Measurements from ENCODE around the gene DMRT1. TPM values are rescaled to one million over a fixed set of nuclear protein-coding genes. Genes with fewer than 3 reads are reported as not detected.

The DMRT1 gene
- total RNA-seq, 1 experiment from 2014 or later, result 0.47 TPM

DNA sequence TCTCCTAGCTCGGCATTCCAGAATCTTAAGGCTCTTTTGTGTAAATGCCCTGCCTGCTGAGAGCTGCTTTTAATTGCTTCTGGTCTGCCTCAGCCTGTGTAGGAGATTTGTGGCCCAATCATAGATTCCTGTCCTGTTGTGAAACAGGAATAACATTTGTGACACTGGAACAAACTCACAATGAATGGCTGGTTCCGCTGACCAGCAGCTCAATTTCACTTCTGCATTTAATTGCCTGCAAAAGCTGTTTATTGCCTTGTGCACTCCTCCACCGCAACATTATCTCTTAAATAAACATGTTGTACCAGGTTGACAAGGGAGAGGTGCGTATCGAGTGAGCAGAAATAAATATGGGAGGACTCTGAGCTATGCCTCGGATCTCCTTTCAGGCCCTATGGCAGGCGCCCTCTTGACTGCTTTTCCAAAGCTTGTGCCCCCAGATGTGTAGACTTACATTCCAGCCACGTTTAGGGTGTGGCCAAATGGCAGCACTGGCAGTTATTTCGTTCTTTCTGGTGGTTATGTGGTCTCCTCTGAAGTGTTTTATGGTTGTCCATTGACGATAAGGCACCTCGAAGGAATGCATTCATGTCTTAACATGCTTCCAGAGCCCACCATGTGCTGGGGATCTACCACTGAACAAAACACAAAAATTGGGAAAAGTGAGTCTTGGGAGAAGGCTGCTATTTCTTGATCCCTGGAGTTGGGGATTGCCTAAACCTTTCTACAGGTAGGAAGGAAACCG lies 58.1 kb downstream of the DMRT1 start:
- no peak overlapping the region for H3K27ac ChIP-seq (ENCODE audit: low read depth, low read length)
- no peak overlapping the region for H3K4me2 ChIP-seq (ENCODE audit: low read length)
- BruUV-seq (replicated peaks), result no TSS peak
- H3K27me3 ChIP-seq (ENCODE audit: insufficient read depth, low read length), result peaks cover 8% of the 10 kb centered on the region; the same call in 1 of the 2 replicates
- ATAC-seq (no peak), DNase-seq (ENCODE audit: low read depth, low spot score) (no peak)
- POLR2A ChIA-PET, result no interaction called here
- no peak overlapping the region for H3K9ac ChIP-seq (ENCODE audit: low read length)
- RAD21 ChIA-PET (ENCODE audit: low non-redundant PET in 1 of 2, low total read pairs in 2 of 2, uncharacterized antibody in 2 of 2, unreplicated experiment in 2 of 2), result no interaction called here
- CTCF ChIA-PET, result interaction anchor here (1.9 kb wide), 1 partner anchor 105 kb away, joined by 6 read pairs; no protein-coding TSS in a partner anchor
- H3K9me2 ChIP-seq (ENCODE audit: insufficient read depth), result no peaks in the 10 kb centered on the region
- H2AFZ ChIP-seq (ENCODE audit: low read depth, low read length, poor library complexity, severe bottlenecking), result no peak overlapping the region
- no peak overlapping the region for H3K4me3 ChIP-seq (replicated peaks in 1 of 2; ENCODE audit: low read depth in 1 of 2, low read length in 2 of 2)
- TF ChIP-seq, protein P1, sequence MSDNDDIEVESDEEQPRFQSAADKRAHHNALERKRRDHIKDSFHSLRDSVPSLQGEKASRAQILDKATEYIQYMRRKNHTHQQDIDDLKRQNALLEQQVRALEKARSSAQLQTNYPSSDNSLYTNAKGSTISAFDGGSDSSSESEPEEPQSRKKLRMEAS (IDR thresholded peaks at IDR 0.05), result no peak
- TF ChIP-seq, protein P2, sequence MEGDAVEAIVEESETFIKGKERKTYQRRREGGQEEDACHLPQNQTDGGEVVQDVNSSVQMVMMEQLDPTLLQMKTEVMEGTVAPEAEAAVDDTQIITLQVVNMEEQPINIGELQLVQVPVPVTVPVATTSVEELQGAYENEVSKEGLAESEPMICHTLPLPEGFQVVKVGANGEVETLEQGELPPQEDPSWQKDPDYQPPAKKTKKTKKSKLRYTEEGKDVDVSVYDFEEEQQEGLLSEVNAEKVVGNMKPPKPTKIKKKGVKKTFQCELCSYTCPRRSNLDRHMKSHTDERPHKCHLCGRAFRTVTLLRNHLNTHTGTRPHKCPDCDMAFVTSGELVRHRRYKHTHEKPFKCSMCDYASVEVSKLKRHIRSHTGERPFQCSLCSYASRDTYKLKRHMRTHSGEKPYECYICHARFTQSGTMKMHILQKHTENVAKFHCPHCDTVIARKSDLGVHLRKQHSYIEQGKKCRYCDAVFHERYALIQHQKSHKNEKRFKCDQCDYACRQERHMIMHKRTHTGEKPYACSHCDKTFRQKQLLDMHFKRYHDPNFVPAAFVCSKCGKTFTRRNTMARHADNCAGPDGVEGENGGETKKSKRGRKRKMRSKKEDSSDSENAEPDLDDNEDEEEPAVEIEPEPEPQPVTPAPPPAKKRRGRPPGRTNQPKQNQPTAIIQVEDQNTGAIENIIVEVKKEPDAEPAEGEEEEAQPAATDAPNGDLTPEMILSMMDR (IDR thresholded peaks at IDR 0.05 in 2 of 3, conservative IDR thresholded peaks at IDR 0.05 in 1 of 3; ENCODE audit: borderline replicate concordance in 1 of 3, insufficient read depth in 1 of 3, low read depth in 2 of 3, low read length in 2 of 3), result no peak
- TF ChIP-seq POLR2A (IDR thresholded peaks at IDR 0.05; ENCODE audit: borderline replicate concordance, extremely low read depth, insufficient read depth, insufficient read length), result no peak
- TF ChIP-seq ZNF274 (IDR thresholded peaks at IDR 0.05; ENCODE audit: low read depth, low read length), result no peak
- no peak for TF ChIP-seq ZFX (IDR thresholded peaks at IDR 0.05)
- TF ChIP-seq, protein P3, sequence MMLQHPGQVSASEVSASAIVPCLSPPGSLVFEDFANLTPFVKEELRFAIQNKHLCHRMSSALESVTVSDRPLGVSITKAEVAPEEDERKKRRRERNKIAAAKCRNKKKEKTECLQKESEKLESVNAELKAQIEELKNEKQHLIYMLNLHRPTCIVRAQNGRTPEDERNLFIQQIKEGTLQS (IDR thresholded peaks at IDR 0.05), result no peak
- TF ChIP-seq, protein P4, sequence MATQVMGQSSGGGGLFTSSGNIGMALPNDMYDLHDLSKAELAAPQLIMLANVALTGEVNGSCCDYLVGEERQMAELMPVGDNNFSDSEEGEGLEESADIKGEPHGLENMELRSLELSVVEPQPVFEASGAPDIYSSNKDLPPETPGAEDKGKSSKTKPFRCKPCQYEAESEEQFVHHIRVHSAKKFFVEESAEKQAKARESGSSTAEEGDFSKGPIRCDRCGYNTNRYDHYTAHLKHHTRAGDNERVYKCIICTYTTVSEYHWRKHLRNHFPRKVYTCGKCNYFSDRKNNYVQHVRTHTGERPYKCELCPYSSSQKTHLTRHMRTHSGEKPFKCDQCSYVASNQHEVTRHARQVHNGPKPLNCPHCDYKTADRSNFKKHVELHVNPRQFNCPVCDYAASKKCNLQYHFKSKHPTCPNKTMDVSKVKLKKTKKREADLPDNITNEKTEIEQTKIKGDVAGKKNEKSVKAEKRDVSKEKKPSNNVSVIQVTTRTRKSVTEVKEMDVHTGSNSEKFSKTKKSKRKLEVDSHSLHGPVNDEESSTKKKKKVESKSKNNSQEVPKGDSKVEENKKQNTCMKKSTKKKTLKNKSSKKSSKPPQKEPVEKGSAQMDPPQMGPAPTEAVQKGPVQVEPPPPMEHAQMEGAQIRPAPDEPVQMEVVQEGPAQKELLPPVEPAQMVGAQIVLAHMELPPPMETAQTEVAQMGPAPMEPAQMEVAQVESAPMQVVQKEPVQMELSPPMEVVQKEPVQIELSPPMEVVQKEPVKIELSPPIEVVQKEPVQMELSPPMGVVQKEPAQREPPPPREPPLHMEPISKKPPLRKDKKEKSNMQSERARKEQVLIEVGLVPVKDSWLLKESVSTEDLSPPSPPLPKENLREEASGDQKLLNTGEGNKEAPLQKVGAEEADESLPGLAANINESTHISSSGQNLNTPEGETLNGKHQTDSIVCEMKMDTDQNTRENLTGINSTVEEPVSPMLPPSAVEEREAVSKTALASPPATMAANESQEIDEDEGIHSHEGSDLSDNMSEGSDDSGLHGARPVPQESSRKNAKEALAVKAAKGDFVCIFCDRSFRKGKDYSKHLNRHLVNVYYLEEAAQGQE (IDR thresholded peaks at IDR 0.05; ENCODE audit: low read depth), result no peak
- TF ChIP-seq FOSL1 (IDR thresholded peaks at IDR 0.05; ENCODE audit: low read depth), result no peak
- no peak for TF ChIP-seq EZH2 (IDR thresholded peaks at IDR 0.05)
- TF ChIP-seq SRF (IDR thresholded peaks at IDR 0.05; ENCODE audit: low read depth), result no peak
- TF ChIP-seq SIN3A (IDR thresholded peaks at IDR 0.05; ENCODE audit: low read depth), result no peak
- no peak for TF ChIP-seq JUND (IDR thresholded peaks at IDR 0.05)
- TF ChIP-seq SP1 (IDR thresholded peaks at IDR 0.05; ENCODE audit: low read depth), result no peak
- no peak for TF ChIP-seq ELF1 (IDR thresholded peaks at IDR 0.05; ENCODE audit: borderline replicate concordance, low read depth)
- TF ChIP-seq, protein P5, sequence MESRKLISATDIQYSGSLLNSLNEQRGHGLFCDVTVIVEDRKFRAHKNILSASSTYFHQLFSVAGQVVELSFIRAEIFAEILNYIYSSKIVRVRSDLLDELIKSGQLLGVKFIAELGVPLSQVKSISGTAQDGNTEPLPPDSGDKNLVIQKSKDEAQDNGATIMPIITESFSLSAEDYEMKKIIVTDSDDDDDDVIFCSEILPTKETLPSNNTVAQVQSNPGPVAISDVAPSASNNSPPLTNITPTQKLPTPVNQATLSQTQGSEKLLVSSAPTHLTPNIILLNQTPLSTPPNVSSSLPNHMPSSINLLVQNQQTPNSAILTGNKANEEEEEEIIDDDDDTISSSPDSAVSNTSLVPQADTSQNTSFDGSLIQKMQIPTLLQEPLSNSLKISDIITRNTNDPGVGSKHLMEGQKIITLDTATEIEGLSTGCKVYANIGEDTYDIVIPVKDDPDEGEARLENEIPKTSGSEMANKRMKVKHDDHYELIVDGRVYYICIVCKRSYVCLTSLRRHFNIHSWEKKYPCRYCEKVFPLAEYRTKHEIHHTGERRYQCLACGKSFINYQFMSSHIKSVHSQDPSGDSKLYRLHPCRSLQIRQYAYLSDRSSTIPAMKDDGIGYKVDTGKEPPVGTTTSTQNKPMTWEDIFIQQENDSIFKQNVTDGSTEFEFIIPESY (IDR thresholded peaks at IDR 0.05; ENCODE audit: extremely low read depth, insufficient replicate concordance, low read length), result no peak
- TF ChIP-seq TCF7L2 (IDR thresholded peaks at IDR 0.05; ENCODE audit: borderline replicate concordance, extremely low read depth, insufficient read depth, insufficient read length), result no peak
- no peak for TF ChIP-seq EGR1 (IDR thresholded peaks at IDR 0.05; ENCODE audit: low read depth)
- TF ChIP-seq POLR2AphosphoS5 (IDR thresholded peaks at IDR 0.05; ENCODE audit: low read depth, low read length), result no peak
- TF ChIP-seq CEBPB (IDR thresholded peaks at IDR 0.05; ENCODE audit: low read depth), result no peak
- no peak for TF ChIP-seq CBX3 (IDR thresholded peaks at IDR 0.05; ENCODE audit: low read depth)
- no peaks in the 10 kb centered on the region for H3K9me3 ChIP-seq (ENCODE audit: control insufficient read depth in 1 of 2, insufficient read depth in 1 of 2, low read depth in 1 of 2, low read length in 2 of 2)
- H3K79me2 ChIP-seq (ENCODE audit: insufficient read depth, low read length), result no peaks in the 10 kb centered on the region
- no peaks in the 10 kb centered on the region for H3K36me3 ChIP-seq (ENCODE audit: control insufficient read depth in 1 of 2, insufficient read depth in 2 of 2, low read length in 2 of 2)
- intact Hi-C loops (cut with micrococcal nuclease), result no loop called here
- peaks cover 4 to 7% of the 10 kb centered on the region in 2 experiments; a peak in 2 of 4 replicates for H3K4me1 ChIP-seq (ENCODE audit: control insufficient read depth in 1 of 2, insufficient read depth in 2 of 2, low read length in 2 of 2)
- no peaks in the 10 kb centered on the region for H4K20me1 ChIP-seq (ENCODE audit: insufficient read depth)
